Measurements from ENCODE around the gene DPEP2NB.
A peak's percentile ranks its signal among the peaks of the same experiment; 100 is the strongest.

The DPEP2NB gene

GRCh38 chr16:68022728-68023537, 7.2 kb upstream of the DPEP2NB start, which contains the start of the genes DDX28 and DUS2 (continued):
- TF ChIP-seq ZFP41 (tag by site-specific recombination; IDR thresholded peaks at IDR 0.05; ENCODE audit: borderline replicate concordance) (no peak), ZFHX2 (tag by site-specific recombination; conservative IDR thresholded peaks at IDR 0.05) (no peak), REST (tag by site-specific recombination; IDR thresholded peaks at IDR 0.05) (peak; percentile 48; the same call in 1 of the 2 replicates), PRDM10 (tag by site-specific recombination; IDR thresholded peaks at IDR 0.05) (peak; percentile 31; the same call in 1 of the 2 replicates), ZNF24 (tag by site-specific recombination; IDR thresholded peaks at IDR 0.05) (peak; percentile 52; the same call in 1 of the 2 replicates), MEIS1 (CRISPR knock-in tag; IDR thresholded peaks at IDR 0.05; ENCODE audit: borderline replicate concordance) (no peak), ZNF792 (tag by site-specific recombination; IDR thresholded peaks at IDR 0.05) (peak; percentile 73; the same call in 1 of the 2 replicates), ZNF843 (tag by site-specific recombination; IDR thresholded peaks at IDR 0.05) (0 out of 2 replicates have a peak, but pooled peaks have one; percentile 37), KLF8 (tag by site-specific recombination; IDR thresholded peaks at IDR 0.05) (peak; percentile 63; the same call in 1 of the 2 replicates), YY1 (tag by site-specific recombination; IDR thresholded peaks at IDR 0.05) (peak; percentile 82), ZBTB7A (tag by site-specific recombination; IDR thresholded peaks at IDR 0.05; ENCODE audit: low read depth) (no peak), SP7 (tag by site-specific recombination; IDR thresholded peaks at IDR 0.05) (peak; percentile 81), ZBTB11 (tag by site-specific recombination; conservative IDR thresholded peaks at IDR 0.05; ENCODE audit: low read depth) (peak; percentile 91), SCRT2 (tag by site-specific recombination; IDR thresholded peaks at IDR 0.05) (peak; percentile 95), KLF1 (tag by site-specific recombination; IDR thresholded peaks at IDR 0.05) (peak; percentile 41; the same call in 1 of the 2 replicates), CTCF (tag by site-specific recombination; IDR thresholded peaks at IDR 0.05) (peak; percentile 57; the same call in 1 of the 2 replicates), WT1 (tag by site-specific recombination; IDR thresholded peaks at IDR 0.05) (no peak), REPIN1 (tag by site-specific recombination; IDR thresholded peaks at IDR 0.05; ENCODE audit: low read depth) (peak; percentile 73; the same call in 1 of the 2 replicates), ZSCAN18 (tag by site-specific recombination; IDR thresholded peaks at IDR 0.05) (0 out of 2 replicates have a peak, but pooled peaks have one; percentile 54), ATF2 (tag by site-specific recombination; IDR thresholded peaks at IDR 0.05; ENCODE audit: low read depth) (peak; percentile 98), PRDM1 (tag by site-specific recombination; IDR thresholded peaks at IDR 0.05) (no peak)

All from HEK293 (cell line).